Iris pigment epithelial cell (primary cell): ENCODE results near the gene DCP1A.
"Not testable (repeated sequence)": the region's sequence is repeated elsewhere in the genome, so short reads cannot be mapped to it uniquely, and the experiment has no call there.

Experiments
- DNase-seq: peaks from one replicate; pipeline ENCODE4 v3.0.0-alpha.2; 2011; ENCODE audit warnings: low read depth

DCP1A gene

DNA sequence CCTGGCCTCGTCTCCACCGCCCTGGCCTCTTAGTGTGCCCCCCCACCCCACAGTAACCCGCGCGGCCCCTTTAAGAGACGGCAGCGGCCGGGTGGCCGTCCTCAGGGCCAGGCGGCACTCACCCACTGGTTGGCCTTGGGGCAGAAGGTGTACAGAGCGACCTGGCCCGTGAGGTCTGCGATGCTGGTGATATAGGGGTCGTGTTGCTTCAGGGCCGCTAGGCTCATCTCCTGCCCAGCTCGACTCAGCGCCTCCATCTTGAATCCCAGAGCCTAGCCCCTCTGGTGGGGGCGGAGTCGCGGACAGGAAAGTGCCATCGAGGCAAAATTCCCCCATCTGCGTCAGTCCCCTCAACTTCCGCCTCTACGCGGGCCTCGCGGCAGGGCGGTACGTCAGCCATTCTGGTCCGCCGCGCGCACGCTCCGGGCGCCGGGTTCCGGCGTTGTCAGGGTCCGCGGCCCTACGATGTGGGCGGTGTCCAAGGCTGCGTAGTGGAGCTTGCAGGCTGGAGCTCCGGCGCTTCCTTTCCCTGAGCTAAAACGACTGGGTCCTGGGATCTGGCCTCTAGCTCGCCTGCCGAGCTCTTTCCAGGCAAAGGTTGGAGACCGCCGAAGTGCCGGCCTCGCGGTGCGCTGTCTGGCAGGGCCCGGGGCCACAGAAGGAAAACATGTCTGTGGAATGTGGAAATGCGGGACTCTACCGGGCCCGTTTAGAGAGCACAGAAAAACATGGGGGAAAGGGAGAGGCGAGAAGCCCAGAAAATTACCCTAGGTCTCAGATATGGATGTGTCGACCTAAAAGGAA, at the start of gene DCP1A:
DCP1A (minus strand) TSS at position 283 of the 804 bp plus-strand sequence; CDS start at position 257, 26 bp downstream.
- peak; percentile 98 for DNase-seq

GRCh38 chr3:53384465-53385423, 37.4 kb upstream of the DCP1A start:
- DNase-seq = no peak

DNA sequence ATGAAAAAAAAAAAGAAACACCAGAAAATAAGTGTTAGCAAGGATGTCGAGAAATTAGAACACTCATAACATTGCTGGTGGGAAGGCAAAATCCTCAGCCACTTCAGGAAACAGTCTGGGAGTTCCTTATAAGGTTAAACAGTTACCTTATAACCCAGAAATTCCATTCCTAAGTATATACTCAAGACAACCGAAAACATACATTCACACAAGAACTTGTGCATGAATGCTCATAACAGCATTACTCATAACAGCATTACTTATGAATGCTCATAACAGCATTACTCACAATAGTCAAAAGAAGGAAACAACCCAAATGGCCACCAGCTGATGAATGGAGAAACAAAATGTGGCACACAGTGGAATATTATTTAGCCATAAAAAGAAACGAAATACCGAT, 34.8 kb upstream of the DCP1A start:
- peak; percentile 64 for DNase-seq

- no peak for DNase-seq
Measured at GRCh38 chr3:53380306-53380705, 33.0 kb upstream of the DCP1A start.

- no peak for DNase-seq
Measured at GRCh38 chr3:53379898-53380297, 32.6 kb upstream of the DCP1A start.

- DNase-seq = no peak
Measured at GRCh38 chr3:53377794-53378193, 30.5 kb upstream of the DCP1A start.

GRCh38 chr3:53376679-53377078, 29.3 kb upstream of the DCP1A start:
- no peak for DNase-seq

- peak; percentile 62 for DNase-seq
Measured at GRCh38 chr3:53375019-53375418, 27.7 kb upstream of the DCP1A start.

- not testable (repeated sequence) for DNase-seq
Measured at GRCh38 chr3:53370719-53371118, 23.4 kb upstream of the DCP1A start.

DNA sequence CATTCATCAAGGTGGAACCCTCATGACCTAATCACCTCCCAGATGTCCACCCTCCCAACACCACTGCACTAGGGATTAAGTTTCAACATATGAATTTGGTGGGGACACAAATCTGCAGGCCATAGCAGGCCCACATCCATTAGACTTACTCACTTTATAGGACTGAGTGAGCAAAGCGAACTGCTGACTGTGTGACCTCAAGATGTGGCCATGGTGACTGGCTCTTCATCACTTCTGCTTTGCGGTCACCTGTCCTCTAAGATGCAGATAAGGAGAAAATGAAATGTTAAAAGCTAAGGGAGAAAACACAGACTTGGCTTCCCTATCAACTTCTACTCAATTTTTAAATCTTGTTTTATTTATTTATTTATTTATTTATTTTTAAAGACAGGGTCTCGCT, 14.5 kb upstream of the DCP1A start:
- DNase-seq = no peak

DNA sequence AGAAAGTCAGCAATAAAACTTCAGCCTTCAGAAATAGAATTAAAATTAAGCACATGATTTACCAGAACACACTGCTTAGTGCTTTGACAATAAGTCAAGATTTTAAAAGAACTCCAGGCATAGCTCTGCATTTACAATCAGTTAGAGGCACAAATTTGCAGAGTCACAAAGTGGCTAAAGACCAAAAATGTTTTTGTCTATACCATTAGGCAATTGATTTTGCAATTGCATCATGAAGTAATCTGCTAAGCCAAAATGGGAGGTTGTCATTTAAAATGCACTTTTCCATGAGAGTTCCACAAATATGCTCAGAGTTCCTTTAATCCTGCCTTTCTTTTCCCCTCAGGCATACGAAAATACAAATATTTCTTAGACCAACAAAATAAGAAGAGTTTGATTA, 10.1 kb upstream of the DCP1A start:
- DNase-seq = no peak

- peak; percentile 70 for DNase-seq
Measured at GRCh38 chr3:53354945-53355498, 7.7 kb upstream of the DCP1A start.

DNA sequence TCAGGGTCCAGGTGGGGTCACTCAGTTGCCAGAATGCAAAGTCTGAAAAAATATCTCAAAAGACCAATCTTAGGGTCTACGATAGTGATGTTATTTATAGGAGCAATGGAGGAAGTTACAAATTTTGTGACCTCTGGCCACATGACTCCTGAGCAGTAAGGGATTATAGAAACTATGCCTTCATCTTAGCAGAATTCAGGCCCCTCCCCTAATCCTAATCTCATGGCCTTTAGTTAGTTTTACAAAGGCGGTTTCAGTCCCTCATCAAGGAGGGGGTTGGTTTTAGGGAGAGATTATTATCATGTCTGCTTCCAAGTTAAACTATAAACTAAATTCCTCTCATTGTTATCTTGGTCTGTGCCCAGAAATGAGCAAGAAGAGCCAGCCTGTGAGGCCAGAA, 5.9 kb upstream of the DCP1A start:
- DNase-seq = no peak

GRCh38 chr3:53350652-53351051, 3.3 kb upstream of the DCP1A start:
- DNase-seq = peak; percentile 53

DNA sequence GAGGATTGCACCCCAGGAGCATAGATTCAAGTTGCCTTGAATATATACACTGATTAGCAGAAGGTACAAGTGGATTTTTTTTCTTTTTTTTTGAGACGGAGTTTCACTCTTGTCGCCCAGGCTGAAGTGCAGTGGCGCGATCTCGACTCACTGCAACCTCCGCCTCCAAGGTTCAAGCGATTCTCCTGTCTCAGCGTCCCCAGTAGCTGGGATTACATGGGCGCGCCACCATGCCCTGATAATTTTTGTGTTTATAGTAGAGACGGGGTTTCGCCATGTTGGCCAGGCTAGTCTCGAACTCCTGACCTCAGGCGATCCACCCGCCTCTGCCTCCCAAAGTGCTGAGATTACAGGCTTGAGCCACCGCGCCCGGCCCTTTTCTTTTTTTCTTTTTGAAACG, 775 bp upstream of the DCP1A start:
- DNase-seq = not testable (repeated sequence)

DNA sequence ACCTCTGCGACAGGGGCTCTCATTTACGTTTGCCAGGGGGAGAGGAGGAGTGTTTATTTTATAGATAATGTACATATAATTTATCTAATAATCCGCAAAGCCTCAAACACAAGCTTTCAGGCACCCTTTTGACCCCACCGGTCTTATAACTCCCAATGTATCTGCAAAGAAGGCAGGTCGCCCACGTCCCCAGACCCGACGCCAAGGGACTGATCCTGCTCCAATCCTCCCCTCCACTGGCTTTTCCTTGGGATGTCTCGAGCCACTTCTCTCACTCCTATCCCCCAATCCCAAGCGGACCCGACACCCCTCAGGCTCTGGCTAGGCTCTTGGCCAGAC, 452 bp downstream of the DCP1A start:
- no peak for DNase-seq

DNA sequence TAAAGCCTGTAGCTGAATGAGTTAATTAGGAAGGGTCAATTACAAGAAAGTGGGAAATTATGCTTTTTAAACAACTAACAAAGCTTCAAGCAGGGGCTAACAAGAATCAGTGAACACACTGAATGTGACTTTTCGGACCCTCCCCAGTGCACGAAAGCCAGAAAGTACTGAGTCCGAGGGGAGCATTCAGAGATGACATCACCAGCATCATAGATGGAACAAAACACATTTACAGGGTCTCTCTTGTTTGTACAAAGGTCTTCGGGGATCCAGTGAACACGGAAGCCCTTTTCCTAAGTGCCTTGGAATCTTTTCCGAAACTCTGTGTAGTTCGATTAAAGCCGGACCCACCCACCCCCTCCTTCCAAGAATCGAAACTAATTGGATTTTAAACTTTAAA, 829 bp downstream of the DCP1A start:
- DNase-seq = peak; percentile 29

- DNase-seq = peak; percentile 68
Measured at GRCh38 chr3:53342353-53342752, 5.0 kb downstream of the DCP1A start.

DNA sequence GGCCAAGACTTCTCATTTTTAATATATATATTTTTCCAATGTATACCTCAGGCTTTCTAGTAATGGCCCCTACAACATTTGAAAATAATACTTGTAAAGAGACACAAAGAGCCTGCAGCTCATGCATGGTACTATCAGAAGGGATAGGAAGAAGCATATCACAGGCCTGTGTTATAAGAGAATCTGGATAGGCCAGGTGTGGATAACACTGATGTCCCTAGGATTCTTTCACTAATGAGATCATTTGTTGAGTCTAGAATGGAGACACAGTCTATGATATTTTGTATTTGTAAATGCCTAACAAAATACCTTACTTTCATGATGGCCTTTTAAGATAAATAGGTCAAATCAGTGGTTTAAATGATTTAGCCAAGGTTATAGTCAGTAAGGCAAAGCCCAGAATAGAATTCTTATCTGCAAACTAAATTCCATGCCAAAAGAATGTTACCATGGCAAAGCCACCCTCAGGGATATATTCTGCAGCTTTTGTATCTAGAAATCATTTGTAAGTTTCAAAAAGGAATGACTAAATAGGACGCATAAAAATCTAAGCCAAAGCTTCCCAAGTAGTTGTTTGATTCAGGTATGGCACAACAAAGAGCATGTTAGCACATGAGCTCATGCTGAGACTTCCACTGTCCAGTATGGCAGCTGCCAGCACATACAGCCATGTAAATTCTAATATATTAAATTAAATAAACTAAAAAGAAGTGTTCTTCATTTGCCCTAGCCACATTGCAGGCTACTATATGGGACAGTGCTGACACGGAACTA, 10.0 kb downstream of the DCP1A start:
- DNase-seq = no peak

- no peak for DNase-seq
Measured at GRCh38 chr3:53334742-53335141, 12.6 kb downstream of the DCP1A start.

GRCh38 chr3:53331871-53332270, 15.5 kb downstream of the DCP1A start:
- DNase-seq = no peak

DNA sequence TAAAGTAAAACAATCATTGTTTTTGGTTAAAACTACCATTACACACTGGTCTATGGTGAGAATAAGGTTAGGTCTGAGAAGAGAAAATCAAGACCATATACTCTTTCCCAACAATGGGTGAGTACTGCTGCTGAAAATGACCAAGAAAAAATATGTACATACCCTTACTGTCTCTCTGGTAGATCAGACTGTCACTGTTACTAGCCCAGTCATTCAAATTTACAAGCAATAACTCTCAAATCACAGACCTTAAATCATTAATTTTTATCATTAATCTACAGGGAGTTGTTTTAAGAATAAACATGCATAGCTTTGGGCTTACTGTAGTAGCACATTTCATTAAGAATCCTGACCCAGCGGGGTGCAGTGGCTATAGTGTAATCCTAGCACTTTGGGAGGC, 17.4 kb downstream of the DCP1A start:
- no peak for DNase-seq
